WERI-Rb-1 (cell line): Measurements from ENCODE around the gene MDGA2.

ENCODE experiments used
- DNase-seq: peaks from one replicate; pipeline ENCODE4 v3.0.0-alpha.2; 2020
- H3K27ac ChIP-seq: fragments of 250-450 bp; sonication (Bioruptor Pico); 2 replicates; pipeline ENCODE4 v1.5.1; 2020; ENCODE audit warnings: mild to moderate bottlenecking, moderate library complexity
- H3K27me3 ChIP-seq: fragments of 250-450 bp; sonication (Bioruptor Pico); 2 replicates; pipeline ENCODE4 v1.5.1; 2021; ENCODE audit warnings: mild to moderate bottlenecking, low read depth, moderate library complexity; ENCODE audit not compliant: insufficient read depth, severe bottlenecking
- H3K36me3 ChIP-seq: fragments of 250-450 bp; sonication (Bioruptor Pico); 2 replicates; pipeline ENCODE4 v1.5.1; 2020; ENCODE audit warnings: mild to moderate bottlenecking, moderate library complexity
- H3K4me3 ChIP-seq: 2 replicates; pipeline ENCODE4 v1.5.1; 2011; ENCODE audit warnings: low read depth, mild to moderate bottlenecking, control low read depth, low read length
- H3K9me3 ChIP-seq: fragments of 250-450 bp; sonication (Bioruptor Pico); 2 replicates; pipeline ENCODE4 v1.5.1; 2021; ENCODE audit warnings: mild to moderate bottlenecking, moderate library complexity; ENCODE audit not compliant: severe bottlenecking
- CTCF ChIP-seq: IDR thresholded peaks from 2 replicates; pipeline ENCODE4 v1.5.1; 2011; ENCODE audit warnings: low read depth, mild to moderate bottlenecking, control low read depth, inconsistent platforms, low read length

Gene MDGA2

GRCh38 chr14:47511829-47512228 is 163.6 kb downstream of the MDGA2 start:
- Histone ChIP-seq H3K27ac (no peak overlapping the region), H3K4me3 (no peak overlapping the region), H3K36me3 (no peaks in the 10 kb centered on the region), H3K9me3 (no peaks in the 10 kb centered on the region), H3K27me3 (no peaks in the 10 kb centered on the region)
- TF ChIP-seq CTCF: no peak
- no peak for DNase-seq

- no peaks in the 10 kb centered on the region for H3K27me3 ChIP-seq
- no peak overlapping the region for H3K4me3 ChIP-seq
- no peak for TF ChIP-seq CTCF
- no peaks in the 10 kb centered on the region for H3K9me3 ChIP-seq
- no peaks in the 10 kb centered on the region for H3K36me3 ChIP-seq
- no peak for DNase-seq
- H3K27ac ChIP-seq: no peak overlapping the region
Observed at GRCh38 chr14:47509957-47510356, 165.4 kb downstream of the MDGA2 start.

- H3K27ac ChIP-seq: no peak overlapping the region
- no peak for TF ChIP-seq CTCF
- DNase-seq: no peak
- no peaks in the 10 kb centered on the region for H3K9me3 ChIP-seq
- H3K36me3 ChIP-seq: no peaks in the 10 kb centered on the region
- H3K4me3 ChIP-seq: no peak overlapping the region
- no peaks in the 10 kb centered on the region for H3K27me3 ChIP-seq
Observed at GRCh38 chr14:47507861-47508260, 167.5 kb downstream of the MDGA2 start.

- DNase-seq: no peak
- Histone ChIP-seq H3K27me3 (no peaks in the 10 kb centered on the region), H3K9me3 (no peaks in the 10 kb centered on the region), H3K4me3 (no peak overlapping the region), H3K36me3 (no peaks in the 10 kb centered on the region), H3K27ac (no peak overlapping the region)
- no peak for TF ChIP-seq CTCF
Observed at GRCh38 chr14:47500369-47500768, 175.0 kb downstream of the MDGA2 start.

GRCh38 chr14:47490766-47491165 is 184.6 kb downstream of the MDGA2 start:
- Histone ChIP-seq H3K27ac (no peak overlapping the region), H3K36me3 (no peaks in the 10 kb centered on the region), H3K9me3 (no peaks in the 10 kb centered on the region), H3K4me3 (no peak overlapping the region), H3K27me3 (no peaks in the 10 kb centered on the region)
- TF ChIP-seq CTCF: no peak
- DNase-seq: no peak

- no peaks in the 10 kb centered on the region for H3K36me3 ChIP-seq
- H3K9me3 ChIP-seq: no peaks in the 10 kb centered on the region
- DNase-seq: no peak
- TF ChIP-seq CTCF: no peak
- no peaks in the 10 kb centered on the region for H3K27me3 ChIP-seq
- no peak overlapping the region for H3K27ac ChIP-seq
- H3K4me3 ChIP-seq: no peak overlapping the region
Observed at GRCh38 chr14:47490353-47490752, 185.1 kb downstream of the MDGA2 start.
